HG03354 (cell line): ENCODE measurements around the gene ANO9.
"Not testable (repeated sequence)": the region's sequence is repeated elsewhere in the genome, so short reads cannot be mapped to it uniquely, and the experiment has no call there.

ENCODE experiments used
- ATAC-seq: cut with Tn5 transposase; IDR thresholded peaks from one replicate; pipeline ENCODE4 v1.9.1; 2021; ENCODE audit warnings: mild to moderate bottlenecking; ENCODE audit not compliant: unreplicated experiment, poor library complexity, severe bottlenecking

Gene ANO9

GRCh38 chr11:438101-438844 is 3.5 kb downstream of the ANO9 start:
- ATAC-seq = no peak

GRCh38 chr11:437228-437870 is 4.5 kb downstream of the ANO9 start:
- no peak for ATAC-seq

GRCh38 chr11:434999-435740 is 6.6 kb downstream of the ANO9 start:
- ATAC-seq = not testable (repeated sequence)

- ATAC-seq = no peak
Measured at GRCh38 chr11:434496-434895, 7.3 kb downstream of the ANO9 start.

GRCh38 chr11:433641-434040 is 8.2 kb downstream of the ANO9 start:
- ATAC-seq = no peak

GRCh38 chr11:433111-433510 is 8.7 kb downstream of the ANO9 start:
- ATAC-seq = no peak

- no peak for ATAC-seq
Measured at GRCh38 chr11:432501-433100, 9.2 kb downstream of the ANO9 start.

- no peak for ATAC-seq
Measured at GRCh38 chr11:431921-432320, 9.9 kb downstream of the ANO9 start.

GRCh38 chr11:429931-430456 is 11.8 kb downstream of the ANO9 start:
- ATAC-seq = no peak

- ATAC-seq = no peak
Measured at GRCh38 chr11:429391-429790, 12.4 kb downstream of the ANO9 start.

- no peak for ATAC-seq
Measured at GRCh38 chr11:428295-428694, 13.5 kb downstream of the ANO9 start.

- ATAC-seq = no peak
Measured at GRCh38 chr11:426851-427250, 15.0 kb downstream of the ANO9 start.

GRCh38 chr11:425301-425700 is 16.5 kb downstream of the ANO9 start:
- no peak for ATAC-seq

- ATAC-seq = not testable (repeated sequence)
Measured at GRCh38 chr11:424766-425165, 17.0 kb downstream of the ANO9 start.

- no peak for ATAC-seq
Measured at GRCh38 chr11:424232-424631, 17.6 kb downstream of the ANO9 start.

GRCh38 chr11:422249-422656 is 19.6 kb downstream of the ANO9 start:
- no peak for ATAC-seq

GRCh38 chr11:420911-421321 is 20.9 kb downstream of the ANO9 start:
- ATAC-seq = no peak

GRCh38 chr11:420054-420910 is 21.5 kb downstream of the ANO9 start:
- no peak for ATAC-seq

- no peak for ATAC-seq
Measured at GRCh38 chr11:419248-420005, 22.4 kb downstream of the ANO9 start.
